Neural cell (in vitro differentiated cells): ENCODE data around the gene PDE6G.

Experiments
- MXI1 ChIP-seq: fragments of 450-650 bp; conservative IDR thresholded peaks from 2 replicates; pipeline ENCODE4 v1.6.1; 2014; ENCODE audit warnings: antibody characterized with exemption, mild to moderate bottlenecking; ENCODE audit not compliant: poor library complexity, severe bottlenecking
- RAD21 ChIP-seq: fragments of 450-650 bp; conservative IDR thresholded peaks from 2 replicates; pipeline ENCODE4 v1.6.1; 2014; ENCODE audit warnings: antibody characterized with exemption, mild to moderate bottlenecking, moderate library complexity
- TF ChIP-seq, protein P1 (sequence below): fragments of 450-650 bp; IDR thresholded peaks from 2 replicates; pipeline ENCODE4 v1.5.1; 2014; ENCODE audit warnings: antibody characterized with exemption, mild to moderate bottlenecking, moderate library complexity; ENCODE audit not compliant: poor library complexity, severe bottlenecking

DNA sequence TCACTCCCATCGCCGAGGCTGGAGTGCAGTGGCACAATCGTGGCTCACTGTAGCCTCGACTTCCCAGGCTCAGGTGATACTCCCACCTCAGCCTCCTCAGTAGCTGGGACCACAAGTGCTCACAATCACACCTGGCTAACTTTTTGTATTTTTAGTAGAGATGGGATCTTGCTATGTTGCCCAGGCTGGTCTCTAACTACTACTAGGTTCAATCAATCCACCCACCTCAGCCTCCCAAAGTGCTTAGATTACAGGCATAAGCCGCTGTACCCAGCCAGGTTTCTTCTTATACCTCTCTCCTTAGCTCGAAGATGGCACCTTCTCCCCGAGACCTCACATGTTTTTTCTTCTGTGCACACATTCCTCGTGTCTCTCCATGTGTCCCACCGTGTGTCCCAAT, 16.3 kb downstream of the PDE6G start:
- TF ChIP-seq, protein P1, sequence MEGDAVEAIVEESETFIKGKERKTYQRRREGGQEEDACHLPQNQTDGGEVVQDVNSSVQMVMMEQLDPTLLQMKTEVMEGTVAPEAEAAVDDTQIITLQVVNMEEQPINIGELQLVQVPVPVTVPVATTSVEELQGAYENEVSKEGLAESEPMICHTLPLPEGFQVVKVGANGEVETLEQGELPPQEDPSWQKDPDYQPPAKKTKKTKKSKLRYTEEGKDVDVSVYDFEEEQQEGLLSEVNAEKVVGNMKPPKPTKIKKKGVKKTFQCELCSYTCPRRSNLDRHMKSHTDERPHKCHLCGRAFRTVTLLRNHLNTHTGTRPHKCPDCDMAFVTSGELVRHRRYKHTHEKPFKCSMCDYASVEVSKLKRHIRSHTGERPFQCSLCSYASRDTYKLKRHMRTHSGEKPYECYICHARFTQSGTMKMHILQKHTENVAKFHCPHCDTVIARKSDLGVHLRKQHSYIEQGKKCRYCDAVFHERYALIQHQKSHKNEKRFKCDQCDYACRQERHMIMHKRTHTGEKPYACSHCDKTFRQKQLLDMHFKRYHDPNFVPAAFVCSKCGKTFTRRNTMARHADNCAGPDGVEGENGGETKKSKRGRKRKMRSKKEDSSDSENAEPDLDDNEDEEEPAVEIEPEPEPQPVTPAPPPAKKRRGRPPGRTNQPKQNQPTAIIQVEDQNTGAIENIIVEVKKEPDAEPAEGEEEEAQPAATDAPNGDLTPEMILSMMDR: no peak
- TF ChIP-seq RAD21 (no peak), MXI1 (no peak)
